Erythroblast (primary cell): ENCODE results near the gene CCT3.

Source experiments
- GATA1 ChIP-seq: IDR thresholded peaks from 2 replicates; pipeline ENCODE4 v1.6.1; 2011; ENCODE audit warnings: low read depth, mild to moderate bottlenecking, control low read depth, low read length, moderate library complexity
- POLR2A ChIP-seq: IDR thresholded peaks from 2 replicates; pipeline ENCODE4 v1.6.1; 2011; ENCODE audit warnings: mild to moderate bottlenecking, low read length

GRCh38 chr1:156383023-156383422 lies 44.9 kb upstream of the CCT3 start:
- no peak for TF ChIP-seq POLR2A
- no peak for TF ChIP-seq GATA1
